ENCODE measurements around the gene TFF3. TPM values are rescaled to one million over a fixed set of nuclear protein-coding genes. Genes with fewer than 3 reads are reported as not detected.
A peak's percentile ranks its signal among the peaks of the same experiment; 100 is the strongest.

TFF3 gene
- total RNA-seq, 4 donors from 2014 or later, result 2.5 to 24.4 (median 9.3) TPM

GRCh38 chr21:42265231-42265812 lies 49.9 kb downstream of the TFF3 start:
- intact Hi-C loops (cut with DNase I), result no loop called here
- Histone ChIP-seq H3K36me3 (no peaks in the 10 kb centered on the region), H3K27me3 (no peaks in the 10 kb centered on the region), H3K27ac (replicated peaks in 1 of 4) (no peak overlapping the region), H3K9me3 (no peaks in the 10 kb centered on the region), H3K4me3 (no peak overlapping the region), H3K4me1 (peaks cover 38 to 58% (median 49%) of the 10 kb centered on the region in 4 donors)
- TF ChIP-seq EP300 (IDR thresholded peaks at IDR 0.05) (no peak), POLR2AphosphoS5 (IDR thresholded peaks at IDR 0.05) (no peak), POLR2A (IDR thresholded peaks at IDR 0.05; ENCODE audit: low read depth) (no peak), CTCF (IDR thresholded peaks at IDR 0.05) (no peak)
- 77% methylated on average over 9 of the region's 12 CpGs for WGBS
- DNase-seq (ENCODE audit: extremely low spot score), result no peak

DNA sequence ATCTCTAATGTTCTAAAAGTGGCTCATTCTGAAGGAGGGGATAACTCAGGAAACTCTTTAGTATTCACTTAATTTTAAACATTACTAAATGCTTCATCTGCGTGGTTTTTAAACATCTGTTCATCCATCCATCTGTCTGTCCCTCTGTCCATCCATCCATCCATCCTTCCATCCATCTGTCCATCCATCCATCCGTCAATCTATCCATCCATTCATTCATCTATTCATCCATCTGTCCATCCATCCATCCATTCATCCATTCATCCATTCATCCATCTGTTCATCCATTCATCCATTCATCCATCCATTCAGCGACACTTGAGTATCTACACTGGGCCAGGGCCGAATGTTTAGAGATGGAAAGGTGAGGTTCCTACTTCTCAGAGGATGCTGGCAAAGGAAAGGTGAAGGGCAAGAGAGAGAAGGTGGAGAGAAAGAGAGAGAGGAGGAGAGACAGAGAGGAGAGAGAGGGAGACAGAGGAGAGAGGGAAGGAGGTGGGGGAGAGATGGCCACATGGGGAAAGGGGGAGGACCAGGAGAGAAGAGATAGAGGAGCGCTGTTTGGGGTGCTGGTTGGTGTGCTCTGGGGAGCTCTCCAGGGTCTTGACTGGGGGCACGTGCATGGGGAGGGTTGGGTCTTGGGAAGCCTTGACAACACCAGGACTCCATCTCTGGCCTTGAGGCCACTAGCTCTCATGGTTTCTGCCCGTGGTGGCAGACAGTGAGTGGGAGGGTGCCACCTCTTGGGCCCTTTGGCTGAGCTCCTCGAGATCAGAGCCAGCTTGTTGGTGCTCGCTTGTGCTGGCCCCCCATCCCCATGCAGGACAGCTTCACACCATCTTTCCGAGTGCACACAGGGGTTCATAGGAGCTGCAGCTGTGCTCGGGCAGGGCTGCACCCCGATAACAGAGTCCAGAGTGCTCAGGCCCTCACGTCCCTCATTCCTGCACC lies 50.7 kb downstream of the TFF3 start:
- H3K27ac ChIP-seq (replicated peaks in 1 of 4), result peak overlapping the region; percentile 18 to 76 (median 54)
- WGBS, result 84% methylated on average over 10 of the region's 13 CpGs
- no peaks in the 10 kb centered on the region for H3K36me3 ChIP-seq
- no peak for DNase-seq (ENCODE audit: extremely low spot score)
- no peaks in the 10 kb centered on the region for H3K27me3 ChIP-seq
- H3K4me1 ChIP-seq, result peaks cover 38 to 65% (median 53%) of the 10 kb centered on the region in 4 donors
- intact Hi-C loops (cut with DNase I), result no loop called here
- no peaks in the 10 kb centered on the region for H3K9me3 ChIP-seq
- no peak for TF ChIP-seq EP300 (IDR thresholded peaks at IDR 0.05)
- no peak for TF ChIP-seq POLR2AphosphoS5 (IDR thresholded peaks at IDR 0.05)
- TF ChIP-seq POLR2A (IDR thresholded peaks at IDR 0.05; ENCODE audit: low read depth), result no peak
- TF ChIP-seq CTCF (IDR thresholded peaks at IDR 0.05), result no peak
- no peak overlapping the region for H3K4me3 ChIP-seq

DNA sequence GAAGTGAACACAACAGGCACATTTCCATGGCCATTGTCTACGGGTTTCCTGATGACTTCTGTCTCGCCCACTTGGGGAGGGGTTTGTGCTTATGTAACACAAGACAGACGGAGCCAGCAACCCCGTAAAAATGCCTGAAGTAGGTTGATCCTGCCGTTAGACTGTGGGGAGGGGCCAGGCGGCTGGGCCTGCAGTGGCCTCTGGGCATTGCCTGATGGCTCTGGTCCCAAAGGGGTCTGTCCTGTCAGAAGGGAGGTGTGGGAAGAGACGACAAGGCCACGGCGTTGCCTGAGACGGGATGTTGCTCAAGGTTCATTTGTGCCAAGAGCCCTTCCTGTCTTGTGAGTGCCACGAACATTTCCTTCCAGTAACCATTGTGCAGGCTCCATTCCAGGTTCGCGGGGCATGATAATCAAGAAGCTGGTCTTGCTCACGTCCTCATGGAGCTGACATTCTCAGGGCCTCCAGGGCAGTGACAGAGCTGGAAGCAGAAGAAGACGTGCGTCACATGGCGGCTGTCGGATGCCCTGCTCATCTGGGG lies 51.5 kb downstream of the TFF3 start:
- intact Hi-C loops (cut with DNase I), result no loop called here
- DNase-seq (ENCODE audit: extremely low spot score), result no peak
- Histone ChIP-seq H3K4me3 (no peak overlapping the region), H3K27me3 (no peaks in the 10 kb centered on the region), H3K9me3 (no peaks in the 10 kb centered on the region), H3K27ac (replicated peaks in 1 of 4) (peak overlapping the region; percentile 24 to 76 (median 54)), H3K4me1 (peaks cover 47 to 72% (median 60%) of the 10 kb centered on the region in 4 donors), H3K36me3 (no peaks in the 10 kb centered on the region)
- WGBS, result 61% methylated on average over 18 of the region's 18 CpGs
- TF ChIP-seq EP300 (IDR thresholded peaks at IDR 0.05) (no peak), POLR2AphosphoS5 (IDR thresholded peaks at IDR 0.05) (peak; percentile 59 to 66)

DNA sequence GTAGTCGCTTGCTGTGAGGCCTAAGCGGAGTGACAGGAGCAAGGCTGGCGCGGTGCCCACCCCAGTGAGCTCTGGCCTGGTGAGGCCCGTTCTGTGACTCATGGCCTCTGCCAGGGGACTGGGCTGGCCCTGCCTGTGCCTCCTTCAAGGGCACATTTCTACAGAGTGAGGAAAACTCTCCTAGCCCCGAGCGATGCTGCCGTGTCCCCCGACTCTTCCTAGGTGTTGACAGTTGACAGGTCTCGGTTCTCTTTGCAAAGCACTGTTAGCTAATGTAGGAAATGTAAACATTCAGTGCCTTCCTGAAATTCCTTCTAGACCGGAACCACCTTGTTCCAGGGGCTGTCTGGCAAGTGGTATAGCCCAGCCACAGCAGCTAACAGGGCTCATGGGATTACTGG lies 52.4 kb downstream of the TFF3 start:
- no peak for DNase-seq (ENCODE audit: extremely low spot score)
- H3K4me1 ChIP-seq, result peaks cover 50 to 71% (median 65%) of the 10 kb centered on the region in 4 donors
- peak overlapping the region; percentile 24 to 76 (median 54) for H3K27ac ChIP-seq (replicated peaks in 1 of 4)
- H3K9me3 ChIP-seq, result no peaks in the 10 kb centered on the region
- no peaks in the 10 kb centered on the region for H3K36me3 ChIP-seq
- TF ChIP-seq POLR2AphosphoS5 (IDR thresholded peaks at IDR 0.05), result peak; percentile 27 to 39
- no peak for TF ChIP-seq EP300 (IDR thresholded peaks at IDR 0.05)
- no peak for TF ChIP-seq CTCF (IDR thresholded peaks at IDR 0.05)
- TF ChIP-seq POLR2A (IDR thresholded peaks at IDR 0.05; ENCODE audit: low read depth), result no peak
- no peaks in the 10 kb centered on the region for H3K27me3 ChIP-seq
- WGBS, result 35% methylated on average over 11 of the region's 11 CpGs
- H3K4me3 ChIP-seq, result no peak overlapping the region
- intact Hi-C loops (cut with DNase I), result no loop called here

DNA sequence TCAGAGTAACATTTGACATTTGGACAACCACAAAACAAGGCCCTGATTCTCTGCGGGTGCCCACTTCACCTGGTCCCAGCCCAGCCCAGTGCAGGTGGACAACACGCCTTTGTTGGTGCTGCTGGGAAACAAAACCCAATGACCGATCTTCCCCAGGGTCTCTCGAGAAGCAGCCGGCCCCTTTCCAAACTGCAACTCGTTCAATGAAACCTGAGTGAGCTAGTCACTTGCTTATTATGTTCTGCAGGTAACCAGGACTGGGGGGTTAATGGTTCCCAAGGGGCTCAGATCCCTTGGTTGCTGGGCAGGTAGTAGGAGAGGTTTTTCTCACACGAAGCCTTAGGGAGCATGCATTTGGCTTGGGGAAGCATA lies 53.4 kb downstream of the TFF3 start:
- H3K9me3 ChIP-seq, result no peaks in the 10 kb centered on the region
- H3K4me3 ChIP-seq, result no peak overlapping the region
- no peaks in the 10 kb centered on the region for H3K27me3 ChIP-seq
- WGBS, result 86% methylated on average over 6 of the region's 7 CpGs
- no peaks in the 10 kb centered on the region for H3K36me3 ChIP-seq
- no peak for DNase-seq (ENCODE audit: extremely low spot score)
- intact Hi-C loops (cut with DNase I), result no loop called here
- TF ChIP-seq CTCF (IDR thresholded peaks at IDR 0.05), result no peak
- TF ChIP-seq POLR2AphosphoS5 (IDR thresholded peaks at IDR 0.05), result no peak
- no peak for TF ChIP-seq POLR2A (IDR thresholded peaks at IDR 0.05; ENCODE audit: low read depth)
- no peak for TF ChIP-seq EP300 (IDR thresholded peaks at IDR 0.05)
- peak overlapping the region in 2 of 4 donors; percentile 5 to 48 for H3K27ac ChIP-seq (replicated peaks in 1 of 4)
- peaks cover 46 to 78% (median 68%) of the 10 kb centered on the region in 4 donors for H3K4me1 ChIP-seq
